ENCODE results near the gene IFI30. TPM values are rescaled to one million over a fixed set of nuclear protein-coding genes. Genes with fewer than 3 reads are reported as not detected.
A peak's percentile ranks its signal among the peaks of the same experiment; 100 is the strongest.

IFI30 gene
- total RNA-seq, 1 experiment from 2014 or later: 35.8 TPM

- H3K27me3 ChIP-seq (ENCODE audit: insufficient read depth, low read depth): no peaks in the 10 kb centered on the region
- H3F3A ChIP-seq (ENCODE audit: insufficient read depth, low read depth): peaks cover 56% of the 10 kb centered on the region
- ChIA-PET CTCF (no interaction called here), POLR2A (ENCODE audit: unreplicated experiment) (no interaction called here)
- peaks cover 15% of the 10 kb centered on the region for H3K4me1 ChIP-seq (replicated peaks; ENCODE audit: insufficient read depth)
- H3K9me3 ChIP-seq (ENCODE audit: insufficient read depth, low read depth): no peaks in the 10 kb centered on the region
- no TSS peak for BruUV-seq (replicated peaks)
- H3K79me2 ChIP-seq (ENCODE audit: low read depth): no peaks in the 10 kb centered on the region
- TF ChIP-seq CTCF (conservative IDR thresholded peaks at IDR 0.05): no peak
- TF ChIP-seq EZH2 (IDR thresholded peaks at IDR 0.05; ENCODE audit: low read depth): no peak
- H2AFZ ChIP-seq: peak overlapping the region; percentile 85; the same call in 1 of the 2 replicates
- no peaks in the 10 kb centered on the region for H3K9me2 ChIP-seq (ENCODE audit: insufficient read depth)
- intact Hi-C loops (cut with micrococcal nuclease; ENCODE audit: unreplicated experiment): loop anchor here (5.0 kb wide), 1 partner anchor 166 kb away; the partner anchor contains the start of gene ARRDC2
- peak overlapping the region; percentile 66; the same call in 1 of the 2 replicates for H3K4me3 ChIP-seq
- H4K20me1 ChIP-seq (ENCODE audit: insufficient read depth): no peaks in the 10 kb centered on the region
- no peak for DNase-seq
- H3K36me3 ChIP-seq (ENCODE audit: low read depth): no peaks in the 10 kb centered on the region
- H3K4me2 ChIP-seq: peak overlapping the region; percentile 90
- no peak overlapping the region for H3K27ac ChIP-seq
These were observed 500 bp upstream of the IFI30 start for GRCh38 chr19:18173054-18173571.

- no peaks in the 10 kb centered on the region for H3K27me3 ChIP-seq (ENCODE audit: insufficient read depth, low read depth)
- BruUV-seq (replicated peaks): no TSS peak
These were observed 1.4 kb downstream of the IFI30 start for GRCh38 chr19:18174983-18175382.

More at GRCh38 chr19:18174983-18175382, 1.4 kb downstream of the IFI30 start:
- CTCF ChIA-PET: no interaction called here
- Histone ChIP-seq H3K36me3 (ENCODE audit: low read depth) (no peaks in the 10 kb centered on the region), H3K4me1 (replicated peaks; ENCODE audit: insufficient read depth) (peaks cover 15% of the 10 kb centered on the region), H3K4me3 (peak overlapping the region; percentile 66; the same call in 1 of the 2 replicates), H3K27ac (no peak overlapping the region), H3K9me2 (ENCODE audit: insufficient read depth) (no peaks in the 10 kb centered on the region), H3K4me2 (peak overlapping the region; percentile 90), H3F3A (ENCODE audit: insufficient read depth, low read depth) (peaks cover 53% of the 10 kb centered on the region), H2AFZ (0 out of 2 replicates have a peak overlapping the region, but pooled peaks have one; percentile 85), H3K79me2 (ENCODE audit: low read depth) (no peaks in the 10 kb centered on the region), H4K20me1 (ENCODE audit: insufficient read depth) (no peaks in the 10 kb centered on the region), H3K9me3 (ENCODE audit: insufficient read depth, low read depth) (no peaks in the 10 kb centered on the region)
- no peak for DNase-seq
- POLR2A ChIA-PET (ENCODE audit: unreplicated experiment): no interaction called here
- TF ChIP-seq CTCF (conservative IDR thresholded peaks at IDR 0.05): no peak
- TF ChIP-seq EZH2 (IDR thresholded peaks at IDR 0.05; ENCODE audit: low read depth): no peak
- intact Hi-C loops (cut with micrococcal nuclease; ENCODE audit: unreplicated experiment): loop anchor here (1.0 to 5.0 kb wide), 2 partner anchors 17 to 168 kb away; partner anchors contain the start of gene ARRDC2
